DMS53 (cell line): ENCODE data around the gene FILIP1.
A peak's percentile ranks its signal among the peaks of the same experiment; 100 is the strongest.

Experiments
- DNase-seq: peaks from one replicate; lab custom pipeline; 2025; lab: John Stamatoyannopoulos, UW

FILIP1 gene

GRCh38 chr6:75266716-75267291 is 226.8 kb downstream of the FILIP1 start:
- peak; percentile 78 for DNase-seq

- no peak for DNase-seq
Measured at GRCh38 chr6:75263401-75263750, 230.2 kb downstream of the FILIP1 start.

- DNase-seq = no peak
Measured at GRCh38 chr6:75262716-75263400, 230.7 kb downstream of the FILIP1 start.

- no peak for DNase-seq
Measured at GRCh38 chr6:75261299-75261698, 232.3 kb downstream of the FILIP1 start.

- DNase-seq = no peak
Measured at GRCh38 chr6:75257343-75258087, 236.1 kb downstream of the FILIP1 start.

GRCh38 chr6:75250552-75250951 is 243.0 kb downstream of the FILIP1 start:
- DNase-seq = no peak

- DNase-seq = no peak
Measured at GRCh38 chr6:75249837-75250236, 243.8 kb downstream of the FILIP1 start.

GRCh38 chr6:75246386-75246785 is 247.2 kb downstream of the FILIP1 start:
- DNase-seq = no peak

- DNase-seq = peak; percentile 68
Measured at GRCh38 chr6:75244063-75244584, 249.5 kb downstream of the FILIP1 start.

- DNase-seq = peak; percentile 100
Measured at GRCh38 chr6:75243333-75244062, 250.1 kb downstream of the FILIP1 start, which contains the start of gene COX7A2. TSS of gene COX7A2 (minus strand) at chr6:75243801. CDS start at chr6:75243734, 67 bp downstream.
